HG02678 (cell line): ENCODE data around the gene TENT5A.
"Not testable (repeated sequence)": the region's sequence is repeated elsewhere in the genome, so short reads cannot be mapped to it uniquely, and the experiment has no call there.

Experiments used
- ATAC-seq: cut with Tn5 transposase; IDR thresholded peaks from one replicate; pipeline ENCODE4 v1.9.1; 2021; ENCODE audit warnings: mild to moderate bottlenecking, moderate library complexity; ENCODE audit not compliant: unreplicated experiment

Gene TENT5A

DNA sequence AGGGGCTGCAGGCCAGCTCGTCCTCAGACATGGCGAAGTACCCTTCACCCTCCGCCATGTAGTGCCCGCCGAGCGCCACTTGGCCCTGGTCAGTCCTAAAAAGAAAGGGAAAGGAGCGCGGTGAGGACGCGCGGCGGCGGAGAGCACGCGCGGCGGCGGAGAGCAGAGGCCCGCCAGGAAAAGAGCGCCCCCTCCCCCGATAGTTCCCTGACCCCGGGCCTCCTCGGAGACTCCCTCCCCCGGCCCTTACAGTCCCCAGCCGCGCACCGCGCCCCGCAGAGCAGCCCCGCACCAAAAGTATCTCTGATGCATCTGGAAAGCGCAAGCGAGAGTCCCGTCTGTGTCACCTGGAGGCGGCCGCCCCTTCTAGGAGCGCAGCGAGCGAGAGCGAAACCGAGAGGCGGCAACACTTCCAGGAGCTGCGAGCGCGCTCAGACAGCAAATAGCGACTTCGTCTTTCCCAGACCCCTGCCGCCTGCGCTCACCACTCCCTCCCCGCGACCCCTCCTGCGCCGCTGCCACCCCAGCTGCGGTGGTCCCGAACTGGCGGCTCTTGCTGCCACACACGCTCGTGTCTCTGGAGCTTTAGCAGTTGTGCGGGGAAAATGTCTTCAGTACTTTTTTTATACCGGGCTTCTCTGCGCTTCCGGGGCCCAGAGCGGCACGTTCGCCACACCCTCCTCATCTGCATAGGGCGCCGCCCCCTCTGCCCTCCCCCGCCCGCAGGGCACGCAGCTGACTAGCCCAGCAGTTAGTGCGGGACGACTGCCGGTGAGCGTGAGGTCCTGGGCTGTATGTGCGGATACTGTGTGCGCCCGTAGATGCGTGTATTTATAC is at the start of gene TENT5A:
TSS of gene TENT5A (minus strand) at position 598 of the 837 bp plus-strand sequence. CDS start at position 58, 540 bp downstream.
- ATAC-seq = peak; percentile 72

GRCh38 chr6:81801489-81801888 is 49.0 kb upstream of the TENT5A start:
- no peak for ATAC-seq

DNA sequence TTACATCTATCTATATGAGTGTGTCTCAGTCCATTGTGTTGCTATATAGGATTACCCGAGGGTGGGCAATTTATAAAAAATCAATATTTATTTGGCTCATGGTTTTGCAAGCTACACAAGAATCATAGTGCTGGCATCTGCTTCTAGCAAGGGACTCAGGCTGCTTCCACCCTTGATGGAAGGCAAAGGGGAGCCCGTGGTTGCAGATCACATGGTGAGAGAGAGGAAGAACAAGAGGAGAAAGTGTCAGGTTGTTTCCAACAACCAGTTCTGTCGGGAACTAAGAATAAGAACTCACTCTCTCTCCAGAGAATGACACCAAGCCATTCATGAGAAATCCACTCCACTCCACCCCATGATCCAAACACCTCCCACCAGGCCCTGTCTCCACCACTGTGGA is 48.2 kb upstream of the TENT5A start:
- ATAC-seq = no peak

GRCh38 chr6:81799323-81799722 is 46.8 kb upstream of the TENT5A start:
- no peak for ATAC-seq

GRCh38 chr6:81797591-81797990 is 45.1 kb upstream of the TENT5A start:
- no peak for ATAC-seq

DNA sequence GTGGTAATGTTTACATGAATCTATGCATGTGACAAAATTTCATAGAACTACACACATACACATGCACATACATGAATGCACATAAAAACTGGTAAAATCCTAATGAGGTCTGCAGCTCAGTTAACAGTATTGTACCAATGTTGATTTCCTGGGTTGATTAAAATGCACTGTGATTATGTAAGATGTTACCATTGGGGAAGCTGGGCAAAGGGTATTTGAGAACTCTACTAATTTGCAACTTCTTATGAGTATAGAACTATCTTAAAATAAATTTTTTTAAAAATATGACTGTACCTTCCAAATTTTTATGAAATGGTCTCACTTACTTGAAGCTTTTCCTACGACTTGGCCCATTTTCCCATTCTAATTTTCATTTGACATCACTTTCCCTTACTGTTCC is 43.4 kb upstream of the TENT5A start:
- ATAC-seq = no peak

DNA sequence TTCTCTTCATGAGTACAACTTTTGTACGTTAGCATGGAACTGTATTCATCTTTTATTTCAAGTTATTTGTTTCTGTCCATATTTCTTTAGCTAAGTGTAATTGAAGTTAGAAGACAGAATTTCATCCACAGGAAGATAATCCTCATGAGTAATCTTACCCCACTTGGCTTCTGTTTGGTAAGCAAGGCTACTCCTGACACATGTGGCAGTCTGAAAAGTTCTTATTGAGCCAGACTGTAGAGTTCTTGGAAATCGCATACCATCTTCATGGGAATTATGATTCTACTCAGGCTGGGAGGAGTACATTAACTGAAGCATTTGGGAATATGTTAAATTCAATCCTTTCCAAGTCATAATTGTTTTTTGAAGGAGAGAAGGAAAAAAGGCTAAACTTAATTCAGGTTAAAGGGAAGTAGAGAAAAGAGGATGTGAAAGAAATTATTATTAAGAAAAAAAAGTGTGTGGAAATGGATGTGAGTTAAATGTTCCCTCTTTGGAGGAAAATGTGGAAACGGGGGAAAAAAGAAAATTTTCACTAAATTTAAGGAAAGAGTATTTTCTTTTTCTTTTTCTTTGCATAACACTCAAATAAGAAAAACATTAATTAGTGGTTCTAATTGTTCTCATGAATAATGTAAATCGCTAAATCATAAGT is 41.5 kb upstream of the TENT5A start:
- ATAC-seq = no peak

DNA sequence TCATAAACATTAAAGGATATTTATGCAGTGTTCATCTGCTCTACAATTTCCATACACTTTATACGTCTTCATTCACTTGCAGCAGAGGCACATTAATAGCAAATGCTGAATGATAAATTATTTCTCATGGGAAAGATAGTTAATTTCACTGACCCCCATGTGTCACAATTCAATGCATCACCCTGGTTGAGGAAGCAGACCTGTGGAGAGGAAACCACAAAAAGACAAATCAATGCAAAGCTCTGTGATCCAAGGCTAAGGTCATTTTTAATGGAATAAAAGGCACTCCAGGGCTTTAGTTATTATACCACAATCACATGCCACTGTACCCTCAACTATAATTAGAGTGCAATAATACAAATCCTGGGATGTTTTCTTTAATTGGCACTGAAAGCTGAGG is 40.3 kb upstream of the TENT5A start:
- no peak for ATAC-seq

GRCh38 chr6:81791756-81792155 is 39.3 kb upstream of the TENT5A start:
- no peak for ATAC-seq

GRCh38 chr6:81790034-81790433 is 37.6 kb upstream of the TENT5A start:
- no peak for ATAC-seq

DNA sequence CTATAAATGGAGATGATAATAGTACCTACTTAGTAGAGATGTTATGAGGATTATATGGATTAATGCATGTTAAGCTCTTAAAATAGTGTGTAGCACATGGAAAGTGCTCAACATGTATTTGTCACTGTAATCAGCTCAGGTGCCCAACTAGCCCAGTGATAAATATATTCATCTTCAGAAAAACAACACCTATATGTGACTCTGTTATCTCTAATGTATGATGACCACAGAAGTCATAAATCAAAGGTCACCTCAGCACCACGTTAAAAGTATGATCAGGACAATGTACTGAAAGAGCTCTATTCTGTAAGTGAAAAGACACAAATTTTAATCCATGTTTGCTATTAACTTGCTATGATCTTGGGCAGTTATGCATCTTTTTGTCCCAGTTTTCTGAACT is 36.8 kb upstream of the TENT5A start:
- ATAC-seq = no peak

DNA sequence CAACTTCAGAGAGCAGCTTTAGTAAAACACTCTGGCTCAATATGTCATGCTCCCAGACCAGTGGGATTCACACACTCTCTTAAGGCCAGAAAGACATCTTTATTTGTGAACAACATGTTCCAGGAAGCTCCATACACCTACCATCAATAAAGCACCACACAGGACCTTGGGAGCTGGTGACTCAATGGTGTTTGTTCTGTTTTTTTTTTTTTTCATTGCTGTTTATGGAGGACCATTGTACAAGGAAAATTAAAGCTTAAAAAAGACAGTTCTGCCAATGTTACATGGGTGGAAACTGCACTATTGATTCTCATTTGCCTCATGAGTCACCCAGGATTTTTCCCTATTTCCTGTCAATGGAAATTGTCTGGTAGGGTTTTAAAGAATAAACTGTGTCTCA is 36.3 kb upstream of the TENT5A start:
- ATAC-seq = no peak

- no peak for ATAC-seq
Observed at GRCh38 chr6:81787313-81788068, 35.0 kb upstream of the TENT5A start.

GRCh38 chr6:81786150-81786549 is 33.7 kb upstream of the TENT5A start:
- ATAC-seq = no peak

DNA sequence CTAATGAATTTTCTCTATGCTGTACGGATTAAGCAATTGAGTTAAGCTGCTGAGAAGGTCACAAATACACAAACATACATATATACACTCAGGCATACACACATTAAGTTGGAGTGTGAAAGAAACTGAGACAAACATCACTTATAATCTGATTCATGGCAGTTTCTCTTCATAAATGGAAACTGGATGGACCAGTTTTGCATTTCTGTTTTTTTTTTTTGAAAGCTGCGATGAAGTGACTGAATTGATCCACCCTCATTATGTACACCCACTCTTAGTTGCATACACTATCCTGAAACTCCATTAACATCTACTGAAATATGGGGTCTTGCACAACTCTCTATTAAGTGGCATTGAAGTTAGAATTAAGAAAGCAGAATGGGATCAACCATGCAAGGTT is 32.9 kb upstream of the TENT5A start:
- ATAC-seq = no peak

DNA sequence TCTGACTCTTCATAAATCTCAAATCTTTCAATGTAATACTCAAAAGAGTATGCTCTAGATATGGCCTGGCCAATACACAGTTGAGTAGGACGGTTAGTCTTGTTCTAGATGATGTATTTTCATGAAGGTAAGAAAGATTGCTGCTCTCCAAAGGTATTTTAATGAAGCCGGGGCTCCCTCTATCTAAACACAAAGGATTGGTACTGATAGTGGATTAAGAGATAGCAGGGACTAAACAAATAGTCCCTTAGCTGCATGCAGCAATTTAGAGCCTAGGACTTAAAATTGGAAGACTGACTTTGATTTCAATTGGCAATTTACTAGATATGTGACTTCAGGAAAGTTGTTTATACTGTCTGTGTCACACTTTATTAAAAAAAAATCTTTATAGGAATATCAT is 31.4 kb upstream of the TENT5A start:
- no peak for ATAC-seq

- no peak for ATAC-seq
Observed at GRCh38 chr6:81781624-81782023, 29.1 kb upstream of the TENT5A start.

DNA sequence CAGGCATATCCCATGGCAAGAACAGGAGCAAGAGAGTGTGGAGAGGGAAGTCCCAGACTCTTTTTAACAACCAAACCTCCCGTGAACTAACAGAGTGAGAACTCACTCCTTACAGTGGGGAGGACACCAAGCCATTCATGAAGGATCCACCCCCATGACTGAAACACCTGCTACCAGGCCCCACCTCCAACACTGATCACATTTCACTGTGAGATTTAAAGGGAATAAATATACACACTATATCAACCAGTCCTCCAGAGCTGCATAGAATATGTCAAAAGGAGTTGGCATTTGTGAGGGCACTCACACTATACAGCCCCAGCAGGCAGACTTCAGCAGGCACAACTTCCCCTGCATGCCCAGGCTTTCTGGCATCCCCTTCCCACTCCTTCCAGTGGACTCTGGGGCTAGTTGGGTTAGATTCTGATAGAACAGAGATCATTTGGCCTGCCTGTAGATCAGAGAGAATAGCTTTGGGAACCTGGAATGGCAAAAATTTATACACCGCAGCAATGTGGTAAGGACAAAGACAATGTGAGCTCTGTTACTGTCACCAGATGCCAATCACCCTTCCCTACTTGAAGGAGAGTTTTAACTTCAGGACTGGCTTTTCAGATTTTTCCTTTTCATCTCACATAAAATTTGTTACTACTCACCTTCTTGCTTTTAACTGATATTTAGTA is 25.2 kb upstream of the TENT5A start:
- no peak for ATAC-seq

DNA sequence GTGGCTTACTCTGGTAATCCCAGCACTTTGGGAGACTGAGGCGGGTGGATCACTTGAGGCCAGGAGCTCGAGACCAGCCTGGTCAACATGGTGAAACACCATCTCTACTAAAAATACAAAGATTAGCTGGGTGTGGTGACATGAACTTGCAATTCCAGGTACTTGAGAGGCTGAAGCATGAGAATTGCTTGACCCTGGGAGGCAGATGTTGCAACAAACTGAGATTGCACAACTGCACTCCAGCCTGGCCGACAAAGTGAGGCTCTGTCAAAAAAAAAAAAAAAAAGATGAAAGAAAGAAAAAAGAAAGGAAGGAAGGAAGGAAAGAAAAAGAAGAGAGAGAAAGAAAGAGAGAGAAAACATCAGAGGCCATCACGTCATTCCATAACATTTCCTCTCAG is 23.7 kb upstream of the TENT5A start:
- not testable (repeated sequence) for ATAC-seq

GRCh38 chr6:81774542-81774941 is 22.1 kb upstream of the TENT5A start:
- ATAC-seq = no peak

DNA sequence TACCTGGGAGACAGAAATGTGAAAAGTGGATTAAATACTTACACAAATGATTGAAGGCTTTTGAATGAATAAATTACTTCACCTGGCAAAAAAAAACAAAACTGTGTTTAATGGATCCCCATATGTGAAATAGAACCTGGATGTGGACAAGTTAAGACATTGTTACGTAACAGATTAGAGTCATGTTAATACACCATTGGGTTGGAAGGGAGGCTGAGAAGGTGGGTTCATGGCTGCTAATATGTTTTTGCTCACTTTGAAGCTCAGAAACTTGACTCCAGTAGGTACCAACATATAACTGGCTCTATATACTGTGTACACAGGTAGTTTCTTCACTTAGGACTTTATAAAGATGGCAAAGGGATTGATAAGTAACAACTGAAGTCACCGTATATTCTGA is 21.4 kb upstream of the TENT5A start:
- ATAC-seq = no peak
